ENCODE data around the gene PALD1. TPM values are rescaled to one million over a fixed set of nuclear protein-coding genes. Genes with fewer than 3 reads are reported as not detected.

The PALD1 gene
- total RNA-seq, 1 donor from 2014 or later, result 1.2 TPM

GRCh38 chr10:70558295-70558694 is 79.7 kb downstream of the PALD1 start:
- Mint-ChIP-seq H3K36me3 (ENCODE audit: insufficient read depth) (no peaks in the 10 kb centered on the region), H3K4me1 (ENCODE audit: low read depth) (peaks cover 11% of the 10 kb centered on the region), H3K27me3 (peaks cover 10% of the 10 kb centered on the region), H3K9me3 (ENCODE audit: low read depth) (no peaks in the 10 kb centered on the region), H3K27ac (no peak overlapping the region), H3K4me3 (ENCODE audit: low read depth) (no peak overlapping the region)
- DNase-seq (ENCODE audit: low spot score, unreplicated experiment), result no peak
- TF ChIP-seq CTCF (IDR thresholded peaks at IDR 0.05; ENCODE audit: unreplicated experiment), result no peak

GRCh38 chr10:70558871-70559810 is 80.6 kb downstream of the PALD1 start:
- peaks cover 11% of the 10 kb centered on the region for H3K4me1 Mint-ChIP-seq (ENCODE audit: low read depth)
- no peaks in the 10 kb centered on the region for H3K36me3 Mint-ChIP-seq (ENCODE audit: insufficient read depth)
- peak overlapping the region; percentile 34 for H3K27ac Mint-ChIP-seq
- peak; percentile 41 for DNase-seq (ENCODE audit: low spot score, unreplicated experiment)
- peak overlapping the region; percentile 39 for H3K4me3 Mint-ChIP-seq (ENCODE audit: low read depth)
- peak; percentile 64 for TF ChIP-seq CTCF (IDR thresholded peaks at IDR 0.05; ENCODE audit: unreplicated experiment)
- no peaks in the 10 kb centered on the region for H3K9me3 Mint-ChIP-seq (ENCODE audit: low read depth)
- peaks cover 10% of the 10 kb centered on the region for H3K27me3 Mint-ChIP-seq

- DNase-seq (ENCODE audit: low spot score, unreplicated experiment), result no peak
- H3K9me3 Mint-ChIP-seq (ENCODE audit: low read depth), result no peaks in the 10 kb centered on the region
- H3K27ac Mint-ChIP-seq, result no peak overlapping the region
These were observed 81.3 kb downstream of the PALD1 start for GRCh38 chr10:70559861-70560260.

GRCh38 chr10:70560511-70560941 is 82.0 kb downstream of the PALD1 start:
- H3K4me3 Mint-ChIP-seq (ENCODE audit: low read depth), result no peak overlapping the region
- peaks cover 10% of the 10 kb centered on the region for H3K27me3 Mint-ChIP-seq
- no peak for DNase-seq (ENCODE audit: low spot score, unreplicated experiment)
- no peak for TF ChIP-seq CTCF (IDR thresholded peaks at IDR 0.05; ENCODE audit: unreplicated experiment)
- H3K27ac Mint-ChIP-seq, result no peak overlapping the region
- no peaks in the 10 kb centered on the region for H3K9me3 Mint-ChIP-seq (ENCODE audit: low read depth)
- H3K4me1 Mint-ChIP-seq (ENCODE audit: low read depth), result peaks cover 11% of the 10 kb centered on the region
- H3K36me3 Mint-ChIP-seq (ENCODE audit: insufficient read depth), result no peaks in the 10 kb centered on the region

More at GRCh38 chr10:70559861-70560260, 81.3 kb downstream of the PALD1 start:
- H3K36me3 Mint-ChIP-seq (ENCODE audit: insufficient read depth), result no peaks in the 10 kb centered on the region
- H3K4me3 Mint-ChIP-seq (ENCODE audit: low read depth), result no peak overlapping the region
- peaks cover 11% of the 10 kb centered on the region for H3K4me1 Mint-ChIP-seq (ENCODE audit: low read depth)
- no peak for TF ChIP-seq CTCF (IDR thresholded peaks at IDR 0.05; ENCODE audit: unreplicated experiment)
- peaks cover 10% of the 10 kb centered on the region for H3K27me3 Mint-ChIP-seq

- Mint-ChIP-seq H3K9me3 (ENCODE audit: low read depth) (no peaks in the 10 kb centered on the region), H3K36me3 (ENCODE audit: insufficient read depth) (no peaks in the 10 kb centered on the region), H3K27ac (no peak overlapping the region), H3K4me1 (ENCODE audit: low read depth) (peaks cover 11% of the 10 kb centered on the region), H3K27me3 (peaks cover 10% of the 10 kb centered on the region), H3K4me3 (ENCODE audit: low read depth) (no peak overlapping the region)
- TF ChIP-seq CTCF (IDR thresholded peaks at IDR 0.05; ENCODE audit: unreplicated experiment), result no peak
- DNase-seq (ENCODE audit: low spot score, unreplicated experiment), result no peak
These were observed 82.5 kb downstream of the PALD1 start for GRCh38 chr10:70561070-70561469.
